ENCODE measurements around the gene FAF1.
A peak's percentile ranks its signal among the peaks of the same experiment; 100 is the strongest.

The FAF1 gene

DNA sequence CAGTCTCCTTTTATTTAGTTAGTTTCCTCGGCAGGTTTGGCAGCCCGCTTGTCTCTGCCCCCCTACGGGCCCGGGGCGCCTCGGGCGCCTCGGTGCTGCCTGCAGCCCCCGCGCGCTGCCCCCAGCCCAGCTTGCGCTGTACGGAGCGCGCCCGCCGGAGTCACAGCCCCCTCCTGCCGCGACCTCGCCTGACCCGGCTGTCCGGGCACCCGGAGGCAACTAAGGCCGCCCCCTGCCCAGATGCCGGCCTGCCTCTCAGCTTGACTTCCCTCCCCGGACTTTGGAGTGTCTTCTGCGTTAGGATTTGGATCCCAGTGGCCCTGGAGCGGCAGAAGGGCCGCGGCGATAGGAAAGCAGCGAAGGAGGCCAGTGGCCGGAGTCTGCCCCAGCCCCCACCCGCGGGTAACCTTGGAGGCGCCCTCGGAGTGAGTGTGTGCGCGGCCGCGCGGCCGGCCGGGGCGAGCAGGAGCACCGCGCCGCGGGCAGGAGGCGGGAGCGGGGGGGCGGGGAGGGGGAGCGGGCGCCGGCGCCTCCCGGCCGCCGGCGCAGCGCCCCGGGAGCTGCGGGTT is 17.6 kb upstream of the FAF1 start:
- peak; percentile 61 to 67 for DNase-seq

DNA sequence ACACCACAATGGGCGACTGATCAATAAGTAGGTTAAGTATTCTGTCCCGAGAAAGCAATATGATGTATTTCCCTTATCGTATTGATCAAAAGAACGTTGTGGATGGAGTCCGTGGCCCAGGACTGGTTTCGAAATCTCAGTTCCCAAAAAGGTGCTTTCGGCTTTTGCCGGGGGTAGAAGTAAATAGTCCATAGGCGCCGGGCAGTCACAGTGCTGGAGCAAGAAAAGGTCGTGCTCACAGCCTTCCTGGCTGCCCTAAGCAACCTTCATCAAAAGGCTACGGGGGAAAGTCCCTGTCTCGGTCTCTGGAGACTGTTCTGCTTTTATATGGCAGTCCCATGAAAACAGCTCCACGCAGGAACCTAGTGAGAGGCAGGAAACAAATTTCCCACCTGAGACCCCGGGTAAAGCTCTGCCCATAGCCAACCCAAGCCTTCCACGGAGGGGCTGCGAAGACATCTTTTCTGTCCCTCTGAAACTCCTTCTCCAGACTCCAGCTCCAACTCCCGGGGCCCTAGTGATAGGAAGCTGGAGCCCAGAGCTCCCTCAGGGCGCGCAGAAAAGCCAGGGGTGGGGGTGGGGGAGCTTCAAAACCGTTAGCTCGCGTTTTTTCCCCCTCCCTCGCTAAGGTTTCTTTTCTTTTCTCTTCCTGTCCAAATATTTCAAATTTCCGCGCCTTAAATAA is 17.0 kb upstream of the FAF1 start:
- peak; percentile 67 to 84 for DNase-seq

DNA sequence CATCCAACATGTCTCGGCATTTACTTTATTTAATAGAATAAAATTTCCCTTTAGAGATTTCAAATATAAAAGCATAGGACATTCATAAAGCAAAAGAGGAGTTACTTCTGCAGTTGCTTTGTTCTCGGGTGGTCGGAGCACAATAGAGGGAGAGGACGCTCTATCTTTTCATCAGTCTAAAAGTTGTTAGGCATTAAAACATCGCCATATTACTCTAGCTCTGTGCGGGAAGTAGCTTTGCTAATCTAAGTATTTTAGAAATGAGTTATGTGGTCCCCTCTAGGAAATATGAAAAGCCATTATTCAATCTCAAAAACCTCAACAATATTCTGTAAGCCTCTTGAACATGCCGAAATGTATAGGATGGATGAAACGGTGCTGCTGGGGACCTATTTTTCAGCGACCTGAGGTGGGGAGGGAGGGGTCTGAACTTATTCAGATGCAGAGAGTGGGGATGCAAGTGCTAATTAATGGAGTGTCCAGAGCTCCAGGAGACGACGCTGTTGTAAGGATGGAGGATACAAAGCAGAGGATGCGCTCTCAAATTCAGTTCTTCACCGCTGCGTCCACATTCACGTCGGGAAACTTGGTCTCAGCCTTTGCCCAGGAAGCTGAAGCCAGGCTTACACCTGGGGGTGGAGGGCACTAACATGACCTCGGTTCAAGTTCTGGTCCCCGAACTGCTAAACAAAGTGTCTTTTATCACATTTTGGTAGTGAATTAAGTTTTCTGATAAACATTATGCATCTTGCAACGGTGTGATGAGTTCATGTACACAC is 16.2 kb upstream of the FAF1 start:
- DNase-seq: peak; percentile 42 to 66

DNA sequence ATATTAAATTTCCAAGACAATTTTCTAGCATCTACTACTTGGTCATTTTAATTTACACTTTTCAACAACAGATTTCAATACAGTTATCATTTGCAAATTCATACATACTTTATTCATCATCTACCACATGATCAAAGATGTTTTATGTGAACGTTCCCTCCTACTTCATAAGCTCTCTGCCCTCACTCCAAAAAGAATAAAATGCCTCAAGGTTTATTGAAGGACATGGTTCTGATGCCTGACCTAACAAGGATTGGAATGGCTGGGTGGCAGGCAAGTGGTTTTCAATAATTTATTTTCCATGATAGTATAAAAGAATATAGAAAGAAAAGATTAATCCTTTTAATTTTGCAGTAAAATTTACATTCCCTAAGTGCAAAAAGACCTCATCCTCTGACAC is 15.4 kb upstream of the FAF1 start:
- no peak for DNase-seq

DNA sequence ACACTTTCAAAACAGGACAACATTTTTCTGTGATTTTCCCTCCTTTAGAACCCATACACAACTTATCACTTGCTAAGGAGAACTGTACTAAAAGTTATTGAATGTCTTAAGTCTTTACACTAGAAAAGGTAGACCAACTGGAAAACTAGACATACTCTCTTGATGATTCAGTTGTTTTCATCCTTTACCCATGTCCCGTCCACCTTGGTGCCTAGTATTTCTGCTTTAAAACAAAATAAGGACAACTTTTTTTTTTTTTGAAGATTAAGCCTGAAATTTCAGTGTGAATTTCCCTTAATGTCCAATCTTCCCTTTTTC is 14.5 kb upstream of the FAF1 start:
- no peak for DNase-seq

DNA sequence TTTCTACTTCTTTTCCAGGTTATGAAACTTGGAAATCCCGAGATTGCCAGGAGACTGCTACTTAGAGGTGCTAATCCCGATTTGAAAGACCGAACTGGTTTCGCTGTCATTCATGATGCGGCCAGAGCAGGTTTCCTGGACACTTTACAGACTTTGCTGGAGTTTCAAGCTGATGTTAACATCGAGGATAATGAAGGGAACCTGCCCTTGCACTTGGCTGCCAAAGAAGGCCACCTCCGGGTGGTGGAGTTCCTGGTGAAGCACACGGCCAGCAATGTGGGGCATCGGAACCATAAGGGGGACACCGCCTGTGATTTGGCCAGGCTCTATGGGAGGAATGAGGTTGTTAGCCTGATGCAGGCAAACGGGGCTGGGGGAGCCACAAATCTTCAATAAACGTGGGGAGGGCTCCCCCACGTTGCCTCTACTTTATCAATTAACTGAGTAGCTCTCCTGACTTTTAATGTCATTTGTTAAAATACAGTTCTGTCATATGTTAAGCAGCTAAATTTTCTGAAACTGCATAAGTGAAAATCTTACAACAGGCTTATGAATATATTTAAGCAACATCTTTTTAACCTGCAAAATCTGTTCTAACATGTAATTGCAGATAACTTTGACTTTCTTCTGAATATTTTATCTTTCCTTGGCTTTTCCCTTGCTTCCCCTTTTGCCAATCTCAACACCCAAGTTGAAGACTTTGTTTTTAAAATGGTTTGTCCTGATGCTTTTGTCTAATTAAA is 14.0 kb upstream of the FAF1 start:
- peak in 1 of 2 experiments; percentile 23 for DNase-seq

DNA sequence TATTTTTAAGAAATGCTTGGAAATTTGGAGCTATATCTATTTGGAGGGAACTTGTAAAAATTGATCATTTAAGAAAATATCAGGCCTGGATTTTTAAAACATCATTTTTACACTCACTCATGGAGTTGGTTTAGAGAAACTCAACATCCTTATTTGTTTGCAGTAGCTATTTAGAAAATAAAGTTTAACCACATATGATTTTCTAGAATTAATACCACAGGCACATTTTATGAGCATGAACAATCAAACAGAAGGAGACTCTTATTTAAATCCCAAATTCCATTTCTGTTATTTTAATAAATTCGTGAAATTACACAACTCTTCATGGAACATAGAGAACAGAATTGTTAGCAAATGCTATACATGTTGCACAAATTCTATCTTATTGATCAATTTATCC is 13.2 kb upstream of the FAF1 start:
- DNase-seq: no peak

DNA sequence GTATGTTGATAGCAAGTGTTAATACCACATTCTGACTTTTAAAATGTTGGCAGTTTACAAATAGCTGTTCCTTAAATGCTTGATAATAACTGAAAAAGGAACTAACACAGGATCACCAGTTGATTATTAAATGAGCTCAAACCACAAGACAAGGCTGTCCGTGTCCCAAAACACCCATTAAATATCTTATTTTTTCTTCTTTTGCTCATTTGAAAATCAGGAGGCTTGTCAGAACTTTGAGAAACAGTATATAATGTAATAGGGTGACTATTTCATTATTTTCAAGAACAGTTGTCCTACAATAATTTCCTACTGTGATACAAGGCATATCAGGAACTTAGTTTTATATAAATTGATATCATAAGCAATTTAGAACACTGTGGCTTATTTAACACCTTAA is 12.7 kb upstream of the FAF1 start:
- DNase-seq: no peak

DNA sequence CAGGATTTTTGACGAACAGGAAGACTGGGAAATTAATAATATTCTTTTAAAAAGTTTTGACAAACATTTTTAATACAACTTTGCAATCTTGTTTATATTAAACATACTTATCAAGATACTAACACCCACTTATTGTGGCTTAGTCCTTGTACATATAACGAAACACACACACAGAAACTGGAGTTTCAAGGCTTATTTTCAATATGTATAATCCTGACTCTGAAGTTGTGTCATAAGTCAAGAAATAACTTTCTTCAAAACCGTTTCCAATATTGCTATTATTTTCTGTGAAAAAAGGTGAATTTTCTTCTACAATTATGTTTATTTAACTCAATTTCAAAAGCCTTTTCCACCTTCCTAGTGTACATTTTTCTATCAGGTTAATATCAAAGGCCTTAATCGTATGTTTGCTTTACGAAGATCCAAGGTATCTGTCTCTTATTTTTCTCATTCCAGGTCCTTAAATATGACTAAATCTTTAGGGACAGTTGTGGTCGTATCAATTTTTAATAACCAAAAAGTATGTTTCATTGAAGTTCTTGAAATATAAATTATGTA is 11.8 kb upstream of the FAF1 start:
- no peak for DNase-seq

DNA sequence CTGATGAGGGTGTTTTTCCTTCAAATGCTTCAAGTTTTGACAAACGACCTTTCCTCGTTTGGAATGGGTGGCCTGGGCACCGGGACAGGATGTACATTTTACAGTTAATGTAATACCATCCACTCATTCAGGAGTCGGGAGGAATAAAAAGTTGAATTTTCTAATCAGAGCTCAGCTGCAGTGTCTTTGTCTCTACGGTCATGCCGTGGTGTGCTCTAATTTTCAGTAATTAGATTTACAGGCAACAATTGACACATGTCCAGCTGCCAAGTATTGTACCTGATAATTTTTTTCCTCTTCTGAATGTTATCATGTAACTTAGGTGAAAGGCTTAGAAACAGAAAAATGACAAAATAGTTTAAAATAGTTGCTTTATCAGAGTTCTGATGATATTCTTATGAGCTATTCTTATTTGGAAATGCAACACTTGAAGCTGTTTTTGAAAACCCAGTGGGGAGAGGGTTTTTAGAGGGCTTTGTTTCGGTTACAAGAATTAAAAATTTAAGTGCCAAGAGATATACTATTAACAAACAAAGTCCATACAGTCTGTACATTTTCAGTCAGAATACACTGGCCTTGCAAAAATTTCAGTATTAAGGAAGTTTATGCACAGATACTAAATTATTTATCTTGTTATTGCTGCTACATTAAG is 11.0 kb upstream of the FAF1 start:
- no peak for DNase-seq

DNA sequence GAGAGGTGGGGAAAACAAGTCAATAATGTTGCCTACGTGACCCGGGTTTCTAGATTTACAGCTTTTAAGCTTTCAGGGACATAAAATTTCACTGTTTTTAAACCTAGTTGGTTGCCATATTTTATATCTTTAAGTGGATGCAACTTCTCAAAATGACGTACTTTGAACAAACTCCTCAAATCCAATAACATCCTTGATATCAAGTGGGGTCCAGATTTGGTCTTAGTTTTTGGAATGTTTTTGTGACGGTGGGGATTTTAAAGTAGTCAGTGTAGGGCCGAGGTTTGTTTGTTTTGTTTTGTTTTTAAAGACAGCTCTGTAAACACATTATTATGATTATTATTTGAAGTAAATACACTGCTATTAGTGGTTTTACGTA is 10.4 kb upstream of the FAF1 start:
- no peak for DNase-seq

DNA sequence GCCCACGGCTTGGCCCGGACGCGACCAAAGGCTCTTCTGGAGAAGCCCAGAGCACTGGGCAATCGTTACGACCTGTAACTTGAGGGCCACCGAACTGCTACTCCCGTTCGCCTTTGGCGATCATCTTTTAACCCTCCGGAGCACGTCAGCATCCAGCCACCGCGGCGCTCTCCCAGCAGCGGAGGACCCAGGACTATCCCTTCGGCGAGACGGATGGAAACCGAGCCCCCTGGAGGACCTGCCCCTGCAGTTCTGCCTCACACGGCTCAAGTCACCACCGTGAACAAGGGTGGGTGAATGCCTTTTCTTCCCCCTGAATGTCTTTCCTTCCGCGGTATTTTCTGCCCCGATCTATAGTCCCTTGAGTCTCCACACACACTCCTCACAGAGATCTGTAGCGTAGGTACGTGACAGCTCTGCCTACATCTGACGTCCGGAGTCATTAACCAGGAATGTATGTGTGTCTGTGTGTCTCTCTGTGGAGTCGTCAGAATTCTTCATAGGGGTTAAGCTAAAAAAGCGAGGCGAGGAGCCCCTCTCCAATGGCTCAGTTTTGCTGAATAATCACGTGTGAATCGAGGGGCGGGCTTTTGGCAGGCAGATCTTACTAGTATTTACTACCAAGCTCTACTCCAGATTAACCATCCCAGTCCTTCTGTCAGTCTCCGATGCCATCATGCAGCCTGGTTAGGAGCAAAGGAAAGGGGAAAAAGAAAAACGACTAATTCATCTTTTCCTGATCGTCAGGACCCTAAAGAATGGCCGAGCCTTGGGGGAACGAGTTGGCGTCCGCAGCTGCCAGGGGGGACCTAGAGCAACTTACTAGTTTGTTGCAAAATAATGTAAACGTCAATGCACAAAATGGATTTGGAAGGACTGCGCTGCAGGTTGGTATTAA is 9.8 kb upstream of the FAF1 start, which contains the start of gene CDKN2C:
Gene CDKN2C (plus strand): TSS at position 635 of the 898 bp plus-strand sequence. CDS start 124 bp downstream, at position 759.
- DNase-seq: peak; percentile 79 to 84

DNA sequence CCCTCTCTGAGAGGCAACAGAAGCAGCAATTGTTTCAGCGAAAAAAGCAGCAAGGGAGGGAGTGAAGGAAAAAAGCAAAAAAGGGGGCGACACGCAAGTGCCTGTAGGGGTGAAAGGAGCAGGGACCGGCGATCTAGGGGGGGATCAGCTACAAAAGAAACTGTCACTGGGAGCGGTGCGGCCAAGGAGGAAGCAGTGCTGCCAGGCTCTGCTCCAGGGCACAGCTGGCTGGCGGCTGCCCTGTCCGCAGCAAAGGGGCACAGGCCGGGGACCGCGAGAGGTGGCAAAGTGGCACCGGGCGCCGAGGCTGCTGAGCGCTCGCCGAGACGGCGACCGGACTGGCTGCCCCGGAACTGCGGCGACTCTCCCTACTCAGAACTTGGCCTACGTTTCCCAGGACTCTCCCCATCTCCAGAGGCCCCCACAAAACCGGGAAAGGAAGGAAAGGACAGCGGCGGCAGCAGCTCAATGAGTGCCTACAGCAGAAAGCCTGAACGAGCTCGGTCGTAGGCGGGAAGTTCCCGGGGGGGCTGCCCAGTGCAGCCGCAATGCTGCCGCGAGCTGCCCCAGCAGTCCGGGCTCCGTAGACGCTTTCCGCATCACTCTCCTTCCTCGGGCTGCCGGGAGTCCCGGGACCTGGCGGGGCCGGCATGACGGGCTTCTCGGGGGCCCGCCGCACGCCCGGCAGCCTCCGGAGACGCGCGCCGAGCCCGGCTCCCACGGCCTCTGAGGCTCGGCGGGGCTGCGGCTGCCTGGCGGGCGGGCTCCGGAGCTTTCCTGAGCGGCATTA is 8.9 kb upstream of the FAF1 start:
- DNase-seq: peak; percentile 43 to 47

DNA sequence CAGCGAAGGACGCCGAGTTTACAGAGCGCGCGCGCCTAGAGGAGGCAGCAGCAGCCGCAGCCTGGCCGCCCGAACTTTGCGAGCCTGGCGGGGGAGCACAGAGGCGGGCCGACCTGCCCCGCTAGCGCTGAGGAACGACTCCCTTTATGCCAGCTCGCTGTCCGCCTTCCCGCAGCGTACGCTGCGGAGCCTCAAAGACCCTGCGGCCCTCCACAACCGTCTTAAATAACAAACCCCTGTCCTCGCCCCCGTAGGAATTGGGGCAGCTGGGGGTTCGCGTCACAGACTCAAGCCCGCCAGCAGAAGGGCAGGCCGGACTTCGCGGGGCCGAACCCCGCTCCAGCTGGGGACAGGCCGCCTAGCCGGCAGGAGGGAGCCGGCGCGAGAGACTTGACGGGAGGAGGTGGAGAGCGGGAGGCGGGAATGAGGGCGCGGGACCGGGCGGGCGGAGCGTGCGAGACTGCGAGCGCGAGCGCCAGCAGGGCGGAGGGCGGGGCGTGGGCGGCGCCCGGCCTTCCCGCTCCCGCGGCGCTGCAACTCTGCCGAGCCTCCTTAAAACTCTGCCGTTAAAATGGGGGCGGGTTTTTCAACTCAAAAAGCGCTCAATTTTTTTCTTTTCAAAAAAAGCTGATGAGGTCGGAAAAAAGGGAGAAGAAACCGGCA is 8.2 kb upstream of the FAF1 start:
- peak; percentile 86 to 92 for DNase-seq

DNA sequence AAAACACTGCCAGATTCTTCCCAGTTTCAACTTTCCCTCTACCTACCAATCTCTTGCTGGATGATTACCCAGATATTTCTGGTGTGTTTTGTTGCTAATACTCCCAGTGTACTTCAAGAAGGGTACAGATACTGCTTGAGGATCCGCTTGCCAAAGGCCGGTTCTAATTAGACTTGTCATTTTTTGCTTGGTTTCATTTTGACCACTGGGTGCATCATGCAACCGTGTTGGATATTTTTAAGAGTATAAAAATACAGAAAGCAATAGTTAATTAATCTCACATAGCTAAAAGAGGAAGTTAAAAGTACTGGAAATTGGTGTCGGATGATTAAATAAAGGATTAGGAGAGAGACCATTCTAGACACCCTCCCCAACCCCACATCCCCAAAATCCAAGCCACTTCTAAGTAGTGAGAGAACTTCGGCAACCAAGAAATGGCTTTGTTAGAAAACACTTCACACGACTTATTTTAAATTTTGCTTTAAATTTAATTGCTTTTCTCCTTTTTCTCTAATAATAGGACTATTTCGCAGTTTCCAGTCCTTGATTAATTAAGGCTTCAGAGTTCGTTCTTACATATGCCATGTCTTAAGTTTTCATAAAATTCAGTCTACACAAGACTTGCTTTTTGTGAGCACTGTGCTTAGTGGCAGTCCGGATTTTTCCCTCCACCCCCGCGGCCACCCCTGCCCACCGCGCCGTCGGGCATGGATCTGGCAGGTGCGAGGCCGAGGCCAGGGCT is 7.5 kb upstream of the FAF1 start:
- DNase-seq: no peak

DNA sequence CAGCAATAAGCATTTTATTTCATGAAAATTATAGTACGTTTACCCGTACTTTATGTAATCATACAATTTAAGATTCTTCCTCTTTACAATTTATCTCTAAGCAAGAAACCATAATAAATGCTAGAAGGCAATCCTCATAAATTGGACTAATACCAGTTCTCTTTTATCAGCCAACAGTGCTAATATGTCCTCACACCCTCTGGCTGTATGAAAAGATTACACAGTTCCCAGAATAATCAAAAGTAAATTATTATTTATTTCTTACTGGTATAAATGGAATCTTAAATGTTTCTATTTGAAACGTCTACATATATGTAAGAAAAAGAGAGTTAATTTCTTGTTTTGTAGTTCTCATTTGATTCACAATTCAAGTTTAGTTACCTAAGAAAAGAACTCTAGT is 6.9 kb upstream of the FAF1 start:
- no peak for DNase-seq

DNA sequence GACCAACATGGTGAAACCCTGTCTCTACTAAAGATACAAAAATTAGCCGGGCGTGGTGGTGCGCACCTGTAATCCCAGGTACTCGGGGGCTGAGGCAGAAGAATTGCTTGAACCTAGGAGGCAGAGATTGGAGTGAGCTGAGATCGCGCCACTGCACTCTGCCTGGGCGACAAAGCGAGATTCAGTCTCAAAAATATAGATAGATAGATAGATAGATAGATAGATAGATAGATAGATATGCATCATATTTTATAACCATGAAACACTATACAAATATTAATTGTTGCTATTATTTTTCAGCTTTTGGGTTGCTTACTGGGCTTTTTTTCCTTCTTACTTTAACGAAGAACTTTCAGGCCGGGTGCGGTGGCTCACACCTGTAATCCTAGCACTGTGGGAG is 4.8 kb upstream of the FAF1 start:
- no peak for DNase-seq

DNA sequence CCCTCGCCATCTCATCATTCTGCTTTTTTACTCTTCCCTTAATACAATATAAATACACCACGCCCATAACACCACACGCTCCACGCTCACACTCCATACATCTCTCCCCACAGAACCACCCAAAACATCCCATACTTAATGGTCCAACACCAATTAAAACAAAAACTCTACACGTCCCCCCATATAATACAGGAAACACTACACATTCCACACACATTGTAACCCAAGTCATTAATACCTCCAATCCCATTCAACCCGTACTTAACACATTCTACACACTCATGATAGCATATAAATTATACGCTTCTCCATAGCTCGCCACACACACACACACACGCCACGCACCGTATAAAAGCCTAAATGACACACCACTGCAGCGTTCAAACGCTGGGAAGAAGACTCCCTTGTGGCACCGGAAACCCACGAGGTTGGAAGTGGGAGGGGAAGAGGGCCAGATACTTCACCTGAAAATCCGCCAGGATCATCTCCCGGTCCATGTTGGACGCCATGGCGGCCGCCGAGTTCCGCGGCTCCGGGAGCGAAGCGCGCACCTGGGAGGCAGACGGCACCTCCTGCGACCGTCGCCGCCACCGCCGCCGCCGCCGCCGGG is 659 bp downstream of the FAF1 start:
- peak in 1 of 2 experiments; percentile 44 for DNase-seq

DNA sequence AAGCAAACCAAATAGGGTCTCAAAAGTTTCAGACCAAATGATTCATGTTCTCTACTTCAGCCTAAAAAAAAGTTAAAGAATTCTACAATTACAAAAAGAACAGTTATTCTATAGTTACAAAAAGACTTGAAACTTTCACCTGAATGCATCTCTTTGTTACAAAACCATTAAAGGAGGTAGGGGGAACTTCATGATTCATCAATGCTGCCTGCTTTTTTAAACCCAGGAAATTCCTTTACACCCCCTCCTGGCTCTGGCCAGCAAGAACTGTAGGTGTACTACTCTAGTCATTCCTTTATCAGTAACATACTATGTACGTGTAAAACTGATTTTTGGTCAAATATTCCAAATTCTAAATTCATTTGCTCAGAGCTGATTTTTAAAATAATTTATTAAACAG is 5.0 kb downstream of the FAF1 start:
- no peak for DNase-seq

All from SHP77 (cell line).